Activated CD4-positive, alpha-beta T cell treated with anti-CD3 and anti-CD28 coated beads, Interleukin-2, amount 50 U/mL, for 24 hours (primary cell): Measurements from ENCODE around the gene SLAIN2.

Experiments
- DNase-seq, 2 donors: peaks; one replicate each; pipeline ENCODE4 v3.0.0-alpha.2; 2020; ENCODE audit warnings: low read depth in 1 of 2, low spot score in 1 of 2

The SLAIN2 gene

GRCh38 chr4:48369248-48369647, 27.9 kb downstream of the SLAIN2 start:
- DNase-seq = no peak

- no peak for DNase-seq
Observed at GRCh38 chr4:48369771-48370170, 28.4 kb downstream of the SLAIN2 start.

DNA sequence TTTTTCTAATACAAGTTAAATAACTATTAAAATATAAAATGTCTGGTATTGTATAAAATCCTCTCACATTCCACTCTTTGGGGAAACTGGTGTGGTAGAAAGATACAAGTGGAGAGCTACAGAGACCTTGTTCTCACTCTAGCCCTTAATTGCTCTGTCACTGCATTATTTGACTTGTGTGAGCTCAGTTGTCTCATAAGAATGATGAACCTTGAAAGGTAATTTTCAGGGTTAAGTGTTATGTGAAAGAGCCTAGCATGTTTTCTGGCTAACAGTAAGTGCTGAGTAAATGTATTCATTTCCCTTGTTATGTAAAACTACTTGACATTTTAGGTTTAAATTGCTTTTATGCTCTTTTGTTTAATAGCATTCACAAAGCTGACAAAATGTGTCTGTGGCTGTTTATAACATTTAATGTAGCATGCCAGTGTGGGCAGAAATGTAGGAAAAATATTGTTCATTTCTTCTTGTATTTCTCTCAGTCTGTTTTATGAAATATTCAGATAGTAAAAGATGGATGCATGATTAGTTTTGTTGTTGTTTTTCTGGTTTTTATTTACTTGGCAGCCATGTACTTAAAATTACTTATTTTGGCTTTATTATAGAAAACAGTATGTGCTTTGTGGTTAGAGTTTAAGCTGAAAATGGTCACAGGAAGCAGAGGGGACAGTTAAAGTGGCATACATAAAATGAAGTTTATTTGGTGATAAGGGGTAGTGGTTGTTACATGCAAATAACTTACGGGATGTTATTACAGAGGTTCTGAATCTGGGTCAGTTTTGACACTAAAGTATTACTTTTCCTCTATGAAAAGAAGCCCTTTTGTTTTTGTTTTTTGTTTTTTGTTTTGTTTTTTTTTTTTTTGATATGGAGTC, 29.2 kb downstream of the SLAIN2 start:
- DNase-seq = no peak

DNA sequence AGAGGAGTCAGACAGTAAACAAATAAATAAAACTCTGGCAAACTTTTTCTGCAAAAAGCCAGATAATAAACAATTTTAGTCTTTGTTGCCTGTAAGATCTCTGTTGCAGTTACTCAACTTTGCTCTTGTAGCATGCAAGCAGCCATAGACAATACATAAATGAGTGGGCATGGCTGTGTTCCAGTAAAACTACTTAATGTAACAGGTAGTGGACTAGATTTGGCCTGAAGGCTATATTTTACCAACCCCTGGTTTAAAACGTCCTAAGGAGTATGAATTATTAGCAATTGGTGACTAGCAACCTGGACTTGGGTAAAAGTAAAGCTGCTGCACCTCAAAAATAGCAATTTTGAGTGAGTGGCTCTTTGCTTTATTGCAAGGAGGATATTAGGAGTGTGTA, 30.9 kb downstream of the SLAIN2 start:
- no peak for DNase-seq

DNA sequence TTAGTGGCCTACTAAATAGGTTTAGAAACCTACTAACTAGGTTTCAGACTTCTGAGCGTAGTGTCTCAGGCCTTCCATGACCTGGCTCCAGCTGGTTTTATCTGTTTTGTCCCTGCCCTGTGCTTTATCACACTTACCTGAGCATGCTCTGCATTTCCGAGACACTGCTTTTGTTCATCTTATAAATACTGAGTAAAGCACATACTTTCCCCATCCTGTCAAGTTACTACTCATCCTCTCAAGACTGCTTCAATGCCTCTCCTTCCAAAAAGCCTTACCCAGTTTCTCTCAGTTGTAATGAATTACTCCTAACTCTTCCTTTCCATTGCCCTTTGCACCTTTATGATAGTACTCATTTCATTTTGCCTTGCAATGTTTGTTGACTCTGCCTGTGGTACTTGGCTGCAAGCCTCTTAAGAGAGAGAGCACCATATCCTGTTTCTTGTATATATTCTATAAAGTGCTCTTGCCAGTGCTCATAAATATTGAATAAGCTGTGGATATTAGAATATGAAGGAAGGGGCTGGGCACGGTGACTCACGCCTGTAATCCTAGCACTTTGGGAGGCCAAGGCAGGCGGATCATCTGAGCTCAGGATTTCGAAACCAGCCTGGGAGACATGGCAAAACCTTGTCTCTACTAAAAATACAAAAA, 34.4 kb downstream of the SLAIN2 start:
- DNase-seq = no peak

GRCh38 chr4:48379587-48380180, 38.4 kb downstream of the SLAIN2 start:
- DNase-seq = no peak

GRCh38 chr4:48380583-48381167, 39.3 kb downstream of the SLAIN2 start:
- DNase-seq = no peak

DNA sequence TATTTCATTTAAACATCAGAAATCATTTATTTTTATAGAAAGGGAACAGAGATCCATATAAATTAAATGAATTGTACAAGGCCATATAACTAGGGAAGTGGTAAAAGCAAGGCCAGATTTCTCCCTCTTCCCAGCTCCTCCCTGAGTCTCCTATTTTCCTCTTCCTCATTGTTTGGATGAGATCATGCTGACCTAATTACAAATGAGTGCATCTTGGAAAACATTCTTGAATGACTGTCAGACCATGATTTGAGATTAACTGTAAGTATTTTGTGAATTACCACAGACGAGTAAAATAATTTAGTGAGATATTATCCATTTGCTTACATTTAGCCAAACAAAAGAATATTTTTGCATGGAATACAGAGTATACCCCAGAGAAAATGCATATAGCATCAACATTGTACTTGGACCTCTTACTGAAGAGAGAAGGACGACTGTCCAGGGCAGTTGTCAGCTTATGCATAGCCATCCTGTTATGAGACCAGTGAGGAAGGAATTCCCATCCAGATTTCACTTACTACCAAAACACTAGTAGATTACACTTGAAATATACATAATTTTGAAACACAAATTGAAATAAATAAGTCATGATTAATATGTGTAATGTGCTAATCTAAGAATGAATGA, 47.3 kb downstream of the SLAIN2 start:
- DNase-seq = no peak

GRCh38 chr4:48396043-48396442, 54.7 kb downstream of the SLAIN2 start:
- DNase-seq = no peak

GRCh38 chr4:48400416-48400815, 59.1 kb downstream of the SLAIN2 start:
- no peak for DNase-seq

- DNase-seq = no peak
Observed at GRCh38 chr4:48403358-48403757, 62.0 kb downstream of the SLAIN2 start.

GRCh38 chr4:48403779-48404178, 62.5 kb downstream of the SLAIN2 start:
- DNase-seq = no peak

DNA sequence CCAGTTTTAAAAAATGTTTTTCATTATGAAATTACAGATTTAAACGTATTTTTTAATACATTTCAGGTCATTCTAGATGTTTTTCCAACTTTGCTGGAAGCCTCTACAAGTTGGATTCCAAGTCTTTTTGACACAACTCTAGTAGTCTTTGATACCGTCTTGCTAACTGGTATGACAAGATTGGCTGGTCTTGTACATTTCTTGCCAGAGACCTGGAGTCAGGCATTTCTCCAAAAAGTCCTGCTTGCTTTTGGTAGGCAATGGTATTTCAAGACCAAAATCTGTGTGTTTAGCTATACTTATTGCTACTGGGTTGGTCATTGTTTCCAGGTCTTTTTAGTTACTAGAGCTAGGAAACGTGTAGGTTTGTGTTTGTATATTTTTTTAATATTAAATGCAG, 64.6 kb downstream of the SLAIN2 start:
- DNase-seq = no peak

GRCh38 chr4:48409203-48409602, 67.9 kb downstream of the SLAIN2 start:
- DNase-seq = no peak

DNA sequence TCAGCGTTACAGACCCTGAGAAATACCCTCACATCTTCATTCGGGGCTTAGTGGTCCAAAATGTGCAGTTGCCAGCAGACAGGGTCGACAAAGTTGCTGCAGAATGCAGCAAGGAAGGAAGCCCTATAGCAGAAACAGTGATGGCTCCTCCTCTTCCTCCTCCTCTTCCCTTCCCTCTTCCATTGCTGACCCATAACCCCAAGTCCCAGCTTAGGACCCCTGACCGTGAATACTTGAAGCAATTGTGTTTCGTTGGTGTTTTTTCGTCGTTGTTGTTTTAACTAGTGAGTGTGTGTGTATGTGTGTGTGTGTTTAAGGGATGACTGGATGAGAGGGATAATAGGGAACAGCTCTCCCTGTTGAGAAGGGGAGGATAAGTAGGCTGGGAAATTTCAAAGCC, 69.5 kb downstream of the SLAIN2 start:
- no peak for DNase-seq

GRCh38 chr4:48420144-48420543, 78.8 kb downstream of the SLAIN2 start:
- no peak for DNase-seq

- DNase-seq = no peak
Observed at GRCh38 chr4:48421101-48421500, 79.8 kb downstream of the SLAIN2 start.

DNA sequence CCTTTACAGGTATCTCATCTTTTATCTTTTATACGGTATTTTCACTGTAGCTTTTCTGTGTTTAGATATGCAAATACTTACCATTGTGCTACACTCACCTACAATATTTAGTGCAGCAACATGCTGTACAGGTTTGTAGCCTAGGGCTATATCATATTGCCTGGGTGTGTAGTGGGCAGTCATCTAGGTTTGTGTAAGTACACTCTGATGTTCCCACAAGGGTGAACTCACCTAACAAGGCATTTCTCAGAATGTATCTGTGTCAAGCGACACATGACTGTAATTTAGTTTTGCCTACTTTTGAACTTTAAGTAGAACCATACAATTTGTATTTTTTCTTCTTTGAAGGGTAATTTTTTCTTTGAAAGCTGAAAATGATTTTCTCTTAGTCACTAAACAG, 87.6 kb downstream of the SLAIN2 start:
- no peak for DNase-seq

GRCh38 chr4:48429709-48430474, 88.6 kb downstream of the SLAIN2 start:
- no peak for DNase-seq

DNA sequence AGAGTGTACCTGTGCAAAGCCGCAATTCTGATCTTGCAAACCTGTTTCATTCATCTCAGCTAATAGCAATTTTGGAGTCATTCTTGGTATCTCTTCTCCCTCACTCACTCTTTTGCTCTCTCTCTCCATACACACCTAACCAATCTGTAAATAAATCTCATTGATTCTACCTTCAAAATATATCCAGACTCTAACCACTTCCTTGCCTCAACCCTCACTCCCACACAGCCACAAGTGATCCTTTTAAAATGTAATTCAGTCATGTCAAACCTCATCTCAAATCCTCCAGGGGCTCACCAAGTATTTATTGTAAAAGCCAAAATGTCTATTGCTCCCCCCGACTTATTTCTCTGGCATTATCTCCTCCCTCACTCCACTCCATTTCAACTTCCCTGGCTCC, 90.1 kb downstream of the SLAIN2 start:
- no peak for DNase-seq

- DNase-seq = no peak
Observed at GRCh38 chr4:48432017-48432416, 90.7 kb downstream of the SLAIN2 start.
